ENCODE results near the gene CCKAR.

DNA sequence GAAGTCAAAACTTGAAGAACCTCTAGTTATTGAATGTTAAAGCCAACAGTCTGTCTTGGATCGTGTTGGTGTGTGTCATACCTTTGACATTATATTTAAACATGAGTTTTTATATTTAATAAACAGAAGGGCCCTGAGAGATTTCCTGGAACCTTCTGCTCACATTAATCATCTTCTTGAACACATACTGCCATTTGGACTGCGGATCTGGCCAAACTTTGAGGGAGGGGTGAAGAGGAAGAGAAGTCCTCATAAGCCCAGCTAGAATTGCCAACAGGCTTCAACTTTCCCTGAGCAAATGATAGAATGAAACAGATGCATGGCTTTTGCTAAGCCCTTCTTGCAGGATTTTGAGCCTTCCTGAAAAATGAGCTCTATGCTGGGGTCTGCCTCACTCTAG lies 27.4 kb downstream of the CCKAR start:
- TF ChIP-seq, protein P1, sequence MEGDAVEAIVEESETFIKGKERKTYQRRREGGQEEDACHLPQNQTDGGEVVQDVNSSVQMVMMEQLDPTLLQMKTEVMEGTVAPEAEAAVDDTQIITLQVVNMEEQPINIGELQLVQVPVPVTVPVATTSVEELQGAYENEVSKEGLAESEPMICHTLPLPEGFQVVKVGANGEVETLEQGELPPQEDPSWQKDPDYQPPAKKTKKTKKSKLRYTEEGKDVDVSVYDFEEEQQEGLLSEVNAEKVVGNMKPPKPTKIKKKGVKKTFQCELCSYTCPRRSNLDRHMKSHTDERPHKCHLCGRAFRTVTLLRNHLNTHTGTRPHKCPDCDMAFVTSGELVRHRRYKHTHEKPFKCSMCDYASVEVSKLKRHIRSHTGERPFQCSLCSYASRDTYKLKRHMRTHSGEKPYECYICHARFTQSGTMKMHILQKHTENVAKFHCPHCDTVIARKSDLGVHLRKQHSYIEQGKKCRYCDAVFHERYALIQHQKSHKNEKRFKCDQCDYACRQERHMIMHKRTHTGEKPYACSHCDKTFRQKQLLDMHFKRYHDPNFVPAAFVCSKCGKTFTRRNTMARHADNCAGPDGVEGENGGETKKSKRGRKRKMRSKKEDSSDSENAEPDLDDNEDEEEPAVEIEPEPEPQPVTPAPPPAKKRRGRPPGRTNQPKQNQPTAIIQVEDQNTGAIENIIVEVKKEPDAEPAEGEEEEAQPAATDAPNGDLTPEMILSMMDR (IDR thresholded peaks at IDR 0.05), result no peak
- no peak for TF ChIP-seq POLR2A (IDR thresholded peaks at IDR 0.05)

All from ovary (tissue), 3 donors.